T-helper 1 cell (primary cell): ENCODE results near the gene FANK1.

Experiments
- DNase-seq, 5 donors: peaks; one replicate each; pipeline ENCODE4 v3.0.0-alpha.2; 2012 to 2020

FANK1 gene

DNA sequence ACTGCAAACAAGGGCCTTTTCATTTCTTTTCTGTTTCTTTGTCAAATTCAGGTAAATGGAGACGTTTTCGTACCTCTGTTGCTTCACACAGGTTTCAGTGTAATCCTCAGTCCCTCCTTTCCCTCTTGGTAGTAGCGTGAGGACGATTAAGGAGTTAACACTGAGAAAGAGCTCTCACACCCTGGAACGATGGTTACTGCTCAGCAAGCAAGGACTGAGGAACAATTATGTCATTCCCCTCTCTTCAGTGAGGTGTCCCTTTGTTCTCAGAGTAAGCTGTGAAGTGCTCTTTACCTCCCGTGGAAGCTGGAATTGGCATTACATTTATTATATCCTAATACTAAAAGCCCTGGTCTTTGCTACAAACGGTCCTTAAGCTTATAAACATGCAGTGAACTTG, 95.9 kb downstream of the FANK1 start:
- DNase-seq, result no peak

GRCh38 chr10:125994601-125995000, 98.2 kb downstream of the FANK1 start:
- DNase-seq, result no peak

DNA sequence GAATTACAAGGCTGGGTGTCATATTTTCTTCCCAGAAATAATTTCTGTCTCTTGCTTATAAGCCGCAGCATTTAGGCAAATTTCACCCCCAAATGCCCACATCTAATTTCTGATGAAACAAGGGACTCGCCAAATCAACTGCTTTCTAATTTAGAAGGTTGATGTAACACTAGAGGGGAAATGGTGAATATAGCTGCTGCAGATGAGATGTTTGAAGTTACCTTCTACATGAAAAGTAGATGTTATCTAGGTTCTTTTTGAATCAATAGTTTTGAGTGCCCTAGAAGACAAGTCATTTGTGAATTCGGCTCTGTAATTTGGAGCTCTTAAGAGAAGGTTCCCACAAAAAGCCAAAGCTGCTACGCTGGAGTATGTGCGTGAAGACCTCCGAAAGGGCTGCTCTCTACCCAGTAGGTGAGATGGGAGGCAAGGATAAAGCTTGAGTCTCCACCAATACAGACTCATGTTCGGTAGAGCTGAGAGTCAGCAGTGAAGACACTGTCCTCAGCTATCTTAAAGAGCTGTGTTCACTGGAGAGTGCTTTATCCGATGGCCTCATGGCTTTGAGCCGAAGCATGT, 99.5 kb downstream of the FANK1 start:
- DNase-seq, result no peak

GRCh38 chr10:125997586-125997985, 101.2 kb downstream of the FANK1 start:
- DNase-seq, result no peak

DNA sequence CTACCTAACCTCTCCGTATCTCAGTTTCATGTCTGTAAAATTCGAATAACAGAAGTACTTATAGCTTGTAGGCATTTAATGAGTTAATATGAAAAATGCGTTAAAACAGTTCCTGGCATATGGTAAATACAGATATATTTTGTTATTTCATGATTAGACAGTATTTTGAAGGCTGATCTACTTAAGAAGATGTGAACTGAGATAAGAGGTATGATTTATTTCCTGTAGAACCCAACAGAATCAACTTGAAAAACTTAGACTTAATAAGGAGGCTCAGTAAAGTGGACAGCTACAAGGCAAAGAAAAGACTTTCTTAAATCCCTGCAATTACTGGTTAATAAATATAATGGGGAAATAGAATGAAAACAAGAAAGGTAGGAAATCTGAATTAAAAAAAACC, 103.3 kb downstream of the FANK1 start:
- no peak for DNase-seq

GRCh38 chr10:126001576-126001975, 105.2 kb downstream of the FANK1 start:
- DNase-seq, result no peak

GRCh38 chr10:126004752-126005151, 108.4 kb downstream of the FANK1 start:
- no peak for DNase-seq

- DNase-seq, result no peak
Observed at GRCh38 chr10:126006264-126006663, 109.9 kb downstream of the FANK1 start.

GRCh38 chr10:126006906-126007305, 110.5 kb downstream of the FANK1 start:
- DNase-seq, result no peak

GRCh38 chr10:126009650-126010049, 113.3 kb downstream of the FANK1 start:
- no peak for DNase-seq

- no peak for DNase-seq
Observed at GRCh38 chr10:126011995-126012394, 115.6 kb downstream of the FANK1 start.

GRCh38 chr10:126012485-126012884, 116.1 kb downstream of the FANK1 start:
- no peak for DNase-seq

- no peak for DNase-seq
Observed at GRCh38 chr10:126013489-126014281, 117.3 kb downstream of the FANK1 start.

- no peak for DNase-seq
Observed at GRCh38 chr10:126014309-126014708, 117.9 kb downstream of the FANK1 start.

DNA sequence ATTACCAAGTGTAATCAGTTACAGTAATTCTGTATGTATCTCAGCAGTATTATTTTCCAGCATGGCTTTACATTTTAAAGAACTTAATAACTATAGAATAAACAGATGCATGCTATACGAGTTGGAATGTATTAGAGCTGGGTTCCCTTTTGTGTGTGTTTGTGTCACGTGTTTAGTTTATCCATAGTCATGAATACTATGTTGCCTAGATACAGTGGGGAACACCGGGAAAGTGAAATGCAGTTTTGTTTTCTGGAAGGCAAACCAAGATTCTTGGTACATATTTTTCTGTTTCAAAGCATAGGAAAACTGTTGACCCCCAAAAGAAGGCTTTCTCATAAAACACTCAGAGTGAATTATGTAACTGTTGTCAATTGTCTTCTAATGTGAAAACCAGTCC, 119.0 kb downstream of the FANK1 start:
- no peak for DNase-seq

GRCh38 chr10:126016156-126016805, 119.9 kb downstream of the FANK1 start:
- no peak for DNase-seq

- no peak for DNase-seq
Observed at GRCh38 chr10:126016882-126017281, 120.5 kb downstream of the FANK1 start.

DNA sequence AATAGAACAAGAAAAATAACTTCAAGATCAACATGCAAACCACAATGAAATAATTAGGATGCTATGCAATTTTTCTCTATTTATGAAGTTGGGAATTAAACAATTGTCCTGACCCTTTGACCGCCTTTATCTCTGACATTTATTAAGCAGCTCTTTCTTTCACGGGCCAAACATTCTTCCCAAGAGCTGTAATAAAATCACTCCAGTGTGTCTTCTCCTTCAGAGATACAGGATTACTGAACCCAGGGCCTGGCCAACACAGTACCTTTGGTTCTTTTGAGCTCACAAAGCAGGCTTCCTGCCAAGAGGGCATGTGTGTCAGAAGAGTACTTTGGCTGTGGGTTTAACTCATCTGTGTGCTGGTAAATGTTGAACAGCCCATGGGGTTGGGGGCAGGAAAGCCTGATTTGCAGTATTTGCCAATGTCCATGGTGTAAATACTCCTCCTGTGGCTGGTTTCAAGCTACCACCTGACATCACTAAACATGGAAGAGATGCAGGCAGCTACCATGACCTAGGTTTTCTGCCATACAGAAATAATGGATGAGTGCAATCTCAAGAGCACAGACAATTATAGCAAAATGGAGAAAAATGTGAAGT, 121.7 kb downstream of the FANK1 start:
- no peak for DNase-seq

DNA sequence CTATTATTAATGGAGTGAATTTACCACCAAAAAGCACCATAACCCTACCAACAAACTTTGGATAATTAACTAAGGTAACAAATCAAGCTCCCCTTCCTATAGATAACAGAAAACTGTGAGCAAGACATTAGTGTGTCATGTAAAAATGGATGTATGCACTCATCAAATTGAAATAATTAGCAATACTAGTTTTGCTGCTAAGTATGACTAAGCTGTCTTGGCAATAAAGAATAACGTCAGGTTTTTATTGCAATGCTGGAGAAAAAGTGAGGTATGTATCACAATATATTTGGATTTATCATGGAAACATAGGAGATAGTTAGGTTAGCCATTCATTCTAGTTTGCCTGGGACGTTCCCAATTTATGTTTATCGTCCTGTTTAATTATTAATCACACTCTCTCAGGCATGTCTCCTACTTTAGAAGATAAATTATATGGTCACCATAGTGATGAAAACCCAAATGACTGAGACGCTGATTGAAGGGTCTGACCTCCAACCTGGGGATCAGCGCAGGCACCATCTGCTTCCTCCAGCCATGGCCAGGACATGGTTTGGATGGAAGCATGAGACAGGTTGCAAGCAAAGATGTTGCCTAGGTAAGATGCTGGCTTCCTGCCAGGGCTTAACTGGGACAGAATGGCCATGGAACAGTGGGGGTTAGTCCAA, 125.6 kb downstream of the FANK1 start:
- no peak for DNase-seq

GRCh38 chr10:126022841-126023240, 126.5 kb downstream of the FANK1 start:
- no peak for DNase-seq

GRCh38 chr10:126027692-126028091, 131.3 kb downstream of the FANK1 start:
- DNase-seq, result no peak

- no peak for DNase-seq
Observed at GRCh38 chr10:126029999-126030398, 133.6 kb downstream of the FANK1 start.

- no peak for DNase-seq
Observed at GRCh38 chr10:126034586-126034985, 138.2 kb downstream of the FANK1 start.
